Measurements from ENCODE around the gene RPS6KA2. TPM values are rescaled to one million over a fixed set of nuclear protein-coding genes. Genes with fewer than 3 reads are reported as not detected.

Gene RPS6KA2
- polyA plus RNA-seq, 4 donors, result 30.6 to 35.7 (median 34.4) TPM

DNA sequence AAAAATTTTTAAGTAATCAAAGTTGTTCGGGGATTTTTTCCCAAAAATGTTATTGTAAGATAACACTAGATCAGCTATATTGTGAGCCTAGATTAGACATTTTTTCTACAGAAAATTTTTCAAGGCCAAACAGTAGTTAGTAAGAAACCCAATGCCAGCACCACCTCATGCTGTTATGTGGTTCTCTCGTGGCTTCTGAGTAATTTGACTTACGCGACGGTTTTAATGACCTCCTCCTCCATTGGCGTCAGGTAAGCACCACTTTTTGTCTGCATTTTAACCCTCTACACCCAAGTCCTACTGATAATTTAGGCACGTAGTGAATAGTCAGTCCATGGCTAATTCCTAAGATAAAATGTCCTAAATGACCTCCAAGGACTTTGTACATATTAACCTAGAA lies 9.7 kb downstream of the RPS6KA2 start:
- no peak for DNase-seq (ENCODE audit: low read depth in 4 of 4, low spot score in 3 of 4)

DNA sequence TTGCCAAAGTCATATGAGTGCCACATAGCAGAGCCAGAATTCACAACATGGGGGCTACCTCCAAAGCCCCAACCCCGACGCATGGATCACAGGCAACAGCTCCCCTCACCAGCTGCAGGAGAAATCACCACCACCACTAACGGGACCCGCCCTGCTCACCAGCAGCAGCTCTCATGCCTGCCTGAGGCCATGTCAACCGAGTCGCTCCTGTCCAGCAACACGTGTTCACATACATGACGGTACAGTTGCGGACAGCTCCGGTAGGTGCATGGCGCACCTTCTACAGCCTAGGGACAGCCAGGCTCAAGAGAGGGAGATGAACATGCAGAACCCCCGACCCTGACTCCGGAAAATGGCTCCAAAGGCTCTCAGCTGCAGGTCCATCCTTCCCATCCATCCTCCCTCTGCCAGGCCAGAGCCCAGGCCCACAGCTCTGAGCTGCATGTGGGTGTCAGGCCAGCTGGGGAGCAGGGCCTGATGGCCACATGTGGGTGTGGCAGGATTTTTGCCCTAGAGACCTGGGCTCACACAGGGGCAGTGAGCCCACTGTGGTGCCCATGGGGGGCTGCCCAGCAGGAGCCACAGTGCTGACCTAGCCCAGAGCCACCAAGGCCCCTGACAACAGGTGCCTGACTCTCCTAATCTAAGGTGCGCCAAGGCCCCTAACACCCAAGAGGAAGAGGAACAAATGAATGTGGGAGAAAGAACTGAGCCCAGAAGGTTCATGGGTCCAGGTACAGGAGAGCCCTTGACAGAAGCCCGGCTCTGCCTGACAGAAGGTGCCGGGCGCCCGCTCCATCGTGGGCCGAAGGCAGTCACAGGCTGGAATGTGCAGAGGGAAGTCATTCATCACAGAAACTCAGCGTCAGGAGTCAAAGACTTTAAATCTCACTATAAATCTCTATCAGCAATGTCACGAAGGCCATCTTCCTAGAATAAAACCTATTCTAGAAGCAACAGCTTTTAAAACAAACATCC lies 10.5 kb downstream of the RPS6KA2 start:
- no peak for DNase-seq (ENCODE audit: low read depth in 4 of 4, low spot score in 3 of 4)

DNA sequence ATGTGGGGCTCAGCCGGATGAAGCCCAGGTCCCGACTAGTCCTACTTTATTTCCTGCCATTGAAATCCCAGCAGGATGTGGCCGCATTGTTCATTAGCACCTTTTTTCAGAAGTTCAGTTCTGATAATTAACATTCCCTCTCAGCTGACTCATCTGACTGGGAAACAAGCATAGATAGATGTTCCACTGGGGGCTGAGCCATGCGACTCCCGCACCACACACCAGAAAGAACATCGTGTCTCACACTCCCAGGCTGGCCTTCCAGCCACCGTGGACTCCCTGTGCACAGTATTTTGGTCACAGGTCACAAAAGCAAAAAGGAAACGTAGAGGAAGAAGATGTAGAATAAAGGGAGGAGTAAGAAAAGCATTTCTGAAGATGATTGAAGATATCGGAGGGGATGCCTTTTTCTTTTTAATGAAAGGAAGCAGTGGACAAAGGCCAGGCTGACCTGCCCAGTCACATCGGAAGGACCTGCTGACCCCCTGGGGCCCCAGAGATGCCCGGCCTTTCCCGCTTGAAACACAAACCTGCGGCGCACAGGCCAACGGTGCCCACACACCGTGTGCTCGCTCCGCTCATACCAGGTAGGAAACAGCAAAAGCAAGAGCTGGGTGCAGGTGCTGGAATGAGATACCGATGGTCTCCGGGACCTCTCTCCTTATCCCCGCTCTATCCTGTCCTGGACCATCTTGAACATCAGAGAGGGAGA lies 11.8 kb downstream of the RPS6KA2 start:
- no peak for DNase-seq (ENCODE audit: low read depth in 4 of 4, low spot score in 3 of 4)

DNA sequence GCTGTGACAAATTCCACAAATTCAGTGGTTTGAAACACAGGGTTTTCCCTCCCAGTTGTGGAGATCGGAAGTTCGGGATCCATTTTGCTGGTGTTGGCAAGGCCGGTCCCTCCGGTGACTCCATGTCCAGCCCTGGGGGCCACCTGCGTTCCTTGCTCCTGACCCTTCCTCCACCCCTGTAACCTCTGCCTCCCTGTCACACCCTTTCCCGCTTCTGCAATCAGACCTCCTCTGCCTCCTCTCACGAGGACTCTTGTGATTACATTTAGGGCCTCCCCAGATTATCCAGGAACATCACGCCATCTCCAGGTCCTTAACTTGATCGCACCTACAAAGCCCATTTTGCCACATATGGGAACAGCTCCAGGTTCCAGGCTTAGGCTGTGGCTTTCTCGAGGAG lies 12.5 kb downstream of the RPS6KA2 start:
- no peak for DNase-seq (ENCODE audit: low read depth in 4 of 4, low spot score in 3 of 4)

DNA sequence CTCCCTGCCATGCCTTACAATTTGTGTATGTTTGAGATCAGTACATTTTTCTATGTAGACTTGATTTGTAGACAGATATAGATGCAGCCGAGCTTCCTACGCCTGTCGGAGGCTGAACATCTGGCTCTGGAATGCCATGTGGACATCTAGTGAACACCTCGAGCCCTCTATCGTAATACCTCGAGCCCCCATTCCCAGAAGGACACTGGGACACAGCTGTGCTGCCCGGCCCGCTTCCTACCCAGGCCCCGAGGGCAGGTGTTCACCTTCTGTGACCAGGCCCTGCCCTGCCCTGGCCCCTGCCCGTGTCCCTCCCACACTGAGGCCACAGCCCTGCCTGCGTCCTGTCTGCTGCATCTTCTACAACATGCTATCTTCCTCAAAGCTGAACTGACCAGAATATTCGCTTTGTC lies 12.9 kb downstream of the RPS6KA2 start:
- no peak for DNase-seq (ENCODE audit: low read depth in 4 of 4, low spot score in 3 of 4)

DNA sequence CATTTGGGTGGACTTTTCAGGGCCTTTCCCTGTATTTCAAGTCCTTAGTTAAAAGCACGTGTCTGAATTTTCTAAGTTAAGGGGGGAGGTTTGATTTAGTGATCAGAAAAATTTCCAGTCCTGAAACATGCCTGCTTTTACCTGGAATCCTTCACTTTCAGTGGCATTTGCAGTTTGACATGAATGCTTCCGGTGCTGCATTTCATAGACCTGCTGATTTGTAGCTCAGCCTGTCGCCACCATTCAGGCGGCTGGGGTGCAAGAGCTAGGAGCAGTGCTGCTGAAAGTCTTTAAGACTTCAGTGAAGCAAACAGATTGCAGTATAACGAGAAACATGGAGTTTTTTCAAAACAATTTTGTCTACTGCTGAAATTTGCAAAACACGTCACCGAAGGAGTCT lies 14.0 kb downstream of the RPS6KA2 start:
- DNase-seq (ENCODE audit: low read depth in 4 of 4, low spot score in 3 of 4), result no peak

DNA sequence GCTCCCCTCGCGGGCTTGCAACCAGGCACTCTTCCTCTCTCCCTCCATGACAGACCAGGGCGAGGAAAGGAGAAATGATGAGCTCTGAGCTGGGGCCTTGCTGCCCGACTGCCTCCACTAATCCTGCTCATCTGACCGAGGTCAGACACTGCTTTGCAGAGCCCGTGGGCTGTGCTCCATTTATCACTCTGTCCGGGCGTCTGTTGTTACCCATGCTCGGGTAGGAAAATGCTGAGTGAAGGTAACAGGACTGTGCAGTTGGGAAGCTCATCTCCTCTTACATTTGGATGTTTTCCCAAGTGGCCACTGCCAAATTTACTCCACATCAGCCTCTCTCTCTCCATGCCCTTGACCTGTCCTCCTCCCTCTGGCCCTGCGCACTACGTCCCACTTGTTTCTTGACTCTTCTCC lies 14.6 kb downstream of the RPS6KA2 start:
- no peak for DNase-seq (ENCODE audit: low read depth in 4 of 4, low spot score in 3 of 4)

DNA sequence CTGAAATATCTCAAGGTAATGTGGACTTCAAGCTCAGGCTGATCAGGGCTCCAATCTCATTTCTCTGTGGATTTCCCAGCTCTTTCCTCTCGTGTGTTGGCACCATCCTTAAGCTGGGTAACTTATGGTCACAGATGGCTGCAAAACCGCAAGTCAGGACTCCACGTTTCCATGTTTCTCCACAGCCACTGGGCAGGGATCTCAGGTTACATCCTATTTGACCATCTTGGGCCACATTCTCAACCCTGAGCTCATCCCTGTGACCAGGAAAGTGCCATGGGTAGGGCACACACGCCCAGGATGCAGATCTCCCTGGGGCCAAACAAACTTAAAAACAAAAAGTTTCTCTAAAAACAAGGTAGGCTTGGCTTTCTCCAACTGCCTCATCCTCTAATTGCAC lies 15.4 kb downstream of the RPS6KA2 start:
- no peak for DNase-seq (ENCODE audit: low read depth in 4 of 4, low spot score in 3 of 4)

DNA sequence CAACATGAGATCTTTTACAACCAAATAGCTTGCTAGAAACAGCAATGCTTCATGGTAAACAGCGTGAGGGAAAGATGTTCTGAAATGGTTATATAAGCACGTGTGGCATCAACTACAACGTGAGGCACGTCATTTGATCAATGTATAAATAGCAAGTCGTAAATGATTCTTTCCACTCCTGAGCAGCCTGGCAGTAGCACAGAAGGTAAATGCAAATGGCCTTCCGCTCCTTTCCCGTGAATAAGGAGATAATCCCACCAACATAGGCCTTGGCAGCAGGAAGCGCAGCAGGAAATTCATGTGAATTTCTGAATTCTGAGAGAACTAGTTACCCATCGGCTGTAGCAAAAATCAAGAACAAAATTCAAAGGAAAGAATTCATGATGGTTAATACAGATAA lies 17.0 kb downstream of the RPS6KA2 start:
- no peak for DNase-seq (ENCODE audit: low read depth in 4 of 4, low spot score in 3 of 4)

DNA sequence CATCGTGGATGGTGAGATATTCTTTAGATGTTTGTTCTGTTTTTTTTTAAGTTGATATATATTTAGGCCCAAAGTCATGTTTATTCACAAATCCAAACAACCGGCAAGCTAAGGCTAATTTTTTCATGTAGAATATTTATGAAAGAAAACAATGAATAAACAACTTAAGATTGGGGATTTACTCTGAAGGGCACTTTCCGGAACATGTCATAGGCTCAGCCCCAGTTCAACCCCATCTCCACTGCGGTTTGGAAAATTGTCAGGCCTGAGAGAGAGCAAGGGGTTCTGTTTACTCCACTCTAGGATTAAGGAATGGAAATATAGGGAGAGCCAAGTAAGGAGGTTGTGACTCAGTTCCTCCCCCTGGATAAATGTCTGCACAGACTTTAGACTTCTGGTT lies 18.3 kb downstream of the RPS6KA2 start:
- DNase-seq (ENCODE audit: low read depth in 4 of 4, low spot score in 3 of 4), result no peak

DNA sequence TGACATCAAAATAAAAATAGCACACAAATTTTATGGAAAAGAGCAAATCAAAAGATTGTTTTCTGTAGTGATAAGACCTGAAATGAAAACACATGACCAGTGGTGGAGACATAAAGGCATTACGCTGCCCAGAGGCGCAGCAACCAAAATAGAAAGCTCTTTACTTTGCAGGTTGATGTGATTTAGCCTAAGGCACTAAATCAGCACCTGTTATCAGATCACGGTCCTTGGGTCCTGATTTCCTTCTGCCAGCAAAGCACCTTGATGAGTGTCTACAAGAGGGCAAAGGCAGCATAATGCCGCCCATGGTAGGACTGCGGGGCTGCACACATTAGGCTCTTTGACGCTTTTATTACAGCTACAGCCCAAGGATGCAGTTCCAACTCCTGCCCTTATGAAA lies 21.3 kb downstream of the RPS6KA2 start:
- DNase-seq (ENCODE audit: low read depth in 4 of 4, low spot score in 3 of 4), result no peak

DNA sequence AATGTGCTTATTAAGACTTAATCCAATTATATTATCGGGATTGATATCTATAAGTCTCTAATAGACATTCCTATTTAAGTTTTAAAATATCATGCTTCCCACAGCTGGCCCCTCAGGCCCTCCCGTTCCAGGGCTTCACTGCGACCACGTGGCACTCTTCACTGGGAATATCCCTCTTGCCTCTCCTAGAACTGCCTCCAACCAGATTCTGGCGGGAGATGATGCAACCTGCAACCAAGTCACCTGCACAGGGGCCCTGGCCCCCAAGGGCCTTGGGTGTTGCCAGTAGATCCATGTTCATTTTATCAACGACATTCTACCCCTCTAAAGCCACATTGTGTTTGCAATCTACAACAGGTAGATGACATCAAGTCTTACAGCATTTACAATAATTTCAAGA lies 22.1 kb downstream of the RPS6KA2 start:
- DNase-seq (ENCODE audit: low read depth in 4 of 4, low spot score in 3 of 4), result no peak

DNA sequence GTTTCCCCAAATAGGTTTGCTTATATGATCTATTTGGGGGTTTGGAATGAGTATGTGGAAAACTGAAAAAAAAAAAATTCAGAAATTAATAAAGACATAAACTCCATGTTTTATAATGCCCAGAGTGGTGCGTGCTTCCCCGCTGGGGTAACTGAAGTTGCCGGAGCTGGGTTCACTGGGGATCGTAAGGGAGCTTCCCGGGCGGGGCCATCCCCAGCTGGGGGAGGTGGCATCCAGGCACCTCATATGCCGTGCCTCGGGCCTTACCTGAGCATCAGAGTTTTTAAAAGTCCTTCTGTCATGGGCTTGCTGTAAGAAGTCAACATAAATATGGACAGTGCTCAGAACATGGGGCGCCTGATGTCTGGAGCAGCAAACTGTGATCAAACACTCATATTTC lies 22.7 kb downstream of the RPS6KA2 start:
- DNase-seq (ENCODE audit: low read depth in 4 of 4, low spot score in 3 of 4), result no peak

DNA sequence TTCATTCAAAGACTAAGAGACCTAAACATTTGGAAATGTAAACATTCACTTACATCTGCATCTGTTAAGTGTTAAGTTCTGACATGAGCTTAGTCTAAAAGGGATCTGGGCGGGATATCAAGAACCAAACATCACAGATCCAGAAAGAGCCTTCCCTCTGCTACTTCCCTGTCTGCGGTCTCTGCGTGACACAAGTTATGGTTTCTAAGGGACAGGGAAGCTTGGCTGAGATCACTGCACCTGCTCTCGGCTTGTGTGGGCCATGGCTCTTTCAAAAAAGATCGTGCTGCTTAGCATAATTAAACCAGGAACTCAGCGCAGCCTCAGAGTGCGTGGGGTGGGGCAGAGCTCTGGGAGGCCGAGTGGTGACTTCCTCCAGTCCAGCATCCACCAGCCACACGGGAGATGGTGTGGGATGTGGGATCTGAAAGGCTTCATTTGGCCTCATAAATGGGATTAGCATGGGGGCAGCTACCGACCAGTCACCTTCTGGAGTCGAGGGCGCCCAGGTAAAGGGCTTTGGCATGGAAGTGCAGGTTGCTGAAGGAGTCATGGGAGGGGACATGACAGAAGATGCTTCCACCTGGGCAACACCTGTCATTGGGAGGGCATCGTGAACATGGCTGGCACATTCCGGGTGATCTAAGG lies 23.9 kb downstream of the RPS6KA2 start:
- no peak for DNase-seq (ENCODE audit: low read depth in 4 of 4, low spot score in 3 of 4)

DNA sequence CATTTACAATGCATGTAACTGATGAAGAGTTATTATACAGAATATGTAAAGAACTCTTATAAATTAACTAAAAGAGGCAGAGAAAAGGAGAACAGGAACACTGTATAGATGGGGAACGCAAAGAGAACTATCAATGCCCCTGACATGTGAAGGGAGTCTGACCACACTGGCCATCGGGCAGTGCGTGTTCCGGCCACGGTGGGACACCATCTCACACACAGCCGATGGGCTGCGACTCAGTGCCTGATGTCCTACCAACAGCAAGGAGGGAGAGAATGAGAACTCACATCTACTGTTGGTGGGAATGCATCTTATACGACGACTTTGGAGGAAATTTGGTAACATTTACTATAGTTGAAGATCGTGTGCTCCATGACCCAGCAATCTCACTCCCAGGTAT lies 25.1 kb downstream of the RPS6KA2 start:
- no peak for DNase-seq (ENCODE audit: low read depth in 4 of 4, low spot score in 3 of 4)

DNA sequence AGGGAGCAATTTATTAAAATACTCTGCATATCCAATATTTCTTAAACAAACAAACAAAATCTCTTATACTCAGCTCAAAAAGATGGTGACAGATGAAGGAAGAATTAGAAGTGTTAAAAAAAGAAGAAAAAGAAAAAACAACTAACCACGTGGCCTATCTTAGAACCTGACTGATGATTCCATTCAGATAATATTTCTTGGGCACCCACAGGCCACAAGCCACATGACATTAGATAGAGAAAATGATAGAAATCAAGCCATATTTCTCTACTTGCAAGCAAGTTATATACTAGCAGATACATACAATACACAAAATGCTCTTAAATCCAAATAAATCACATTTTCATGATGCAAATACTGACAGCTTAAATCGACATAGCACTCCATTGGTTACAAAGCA lies 26.1 kb downstream of the RPS6KA2 start:
- no peak for DNase-seq (ENCODE audit: low read depth in 4 of 4, low spot score in 3 of 4)

DNA sequence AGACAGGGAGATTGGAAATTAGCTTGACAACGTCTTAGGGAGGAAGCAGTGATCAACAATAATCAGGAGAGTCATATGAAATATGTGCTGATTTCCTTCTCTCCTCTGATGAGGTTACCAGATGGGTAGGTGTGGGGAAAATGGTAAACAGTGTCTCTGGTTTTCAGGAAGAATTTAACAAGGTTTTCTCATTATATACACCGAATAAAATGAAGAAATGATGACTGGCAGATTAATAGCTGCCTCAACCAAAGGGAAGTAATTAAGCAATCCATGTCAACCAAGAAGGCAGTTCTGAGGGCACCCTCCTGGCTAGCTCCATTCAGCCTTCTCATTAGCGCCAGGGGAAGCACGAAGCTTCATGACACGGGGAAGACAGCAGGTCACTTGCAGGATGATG lies 27.8 kb downstream of the RPS6KA2 start:
- DNase-seq (ENCODE audit: low read depth in 4 of 4, low spot score in 3 of 4), result no peak

DNA sequence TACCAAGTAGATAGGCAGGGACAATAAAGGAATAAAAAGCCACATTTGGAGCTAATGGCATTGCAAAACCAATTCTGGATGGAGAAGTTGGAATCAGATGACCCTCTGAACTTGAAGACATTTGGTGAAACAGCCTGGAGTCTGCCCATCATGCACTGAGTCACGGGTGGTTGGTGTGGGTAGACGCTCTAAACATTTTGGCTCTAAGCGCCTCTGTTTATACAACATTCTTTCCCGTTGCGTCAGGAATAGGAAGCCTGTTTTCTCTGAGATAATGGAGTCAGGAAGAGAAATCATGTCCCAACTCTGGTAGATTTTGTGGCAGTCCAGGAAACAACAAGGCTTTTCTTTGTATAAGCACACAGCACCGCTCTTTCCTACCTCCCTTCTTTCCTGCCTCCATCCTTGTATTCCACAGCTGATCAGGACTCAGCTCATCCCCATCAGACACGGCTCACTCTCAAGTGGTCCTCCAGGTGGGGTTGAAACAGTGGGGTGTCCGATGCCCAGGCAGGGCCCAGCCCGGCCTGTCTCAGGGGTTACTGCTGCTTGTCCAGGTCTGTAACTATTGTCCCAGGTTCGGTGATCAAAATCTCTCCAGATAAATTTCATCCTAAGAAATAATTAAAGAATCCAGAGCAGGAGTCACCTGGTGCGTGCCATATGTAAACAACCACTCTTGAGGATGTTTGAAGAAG lies 28.5 kb downstream of the RPS6KA2 start:
- no peak for DNase-seq (ENCODE audit: low read depth in 4 of 4, low spot score in 3 of 4)

DNA sequence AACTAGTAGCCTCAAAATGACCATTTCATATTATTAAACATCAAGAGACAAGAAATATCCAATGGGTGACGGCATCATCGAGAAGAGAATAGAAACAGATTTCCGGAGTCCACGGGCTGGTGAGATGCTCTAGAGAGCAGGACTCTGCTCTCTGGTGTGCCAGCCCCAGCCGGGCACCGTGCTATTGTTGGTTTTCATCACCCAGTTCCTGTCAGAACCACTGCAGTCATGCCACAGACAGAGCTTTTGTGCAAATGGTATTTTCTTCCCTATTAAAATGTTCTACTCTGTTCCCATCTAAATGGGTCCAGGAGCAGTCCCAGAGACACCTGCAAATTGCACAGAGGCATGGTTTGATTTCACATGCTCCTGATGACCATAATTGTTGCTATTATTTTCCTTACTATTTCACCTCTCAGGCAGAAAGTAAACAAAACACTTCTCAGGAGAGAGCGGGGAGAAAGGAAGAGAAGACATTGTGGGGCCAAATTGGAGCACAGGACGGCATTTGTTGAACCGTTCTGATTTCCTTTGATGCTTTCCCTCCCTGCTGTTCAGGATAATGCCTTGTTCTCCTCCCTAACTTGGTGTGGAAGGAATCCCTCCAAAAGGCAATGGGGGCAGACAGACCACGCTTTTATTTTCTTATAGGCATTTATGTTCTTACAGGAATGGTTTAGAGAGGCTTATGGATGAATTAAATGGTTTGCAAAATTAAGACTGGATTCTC lies 29.2 kb downstream of the RPS6KA2 start:
- DNase-seq (ENCODE audit: low read depth in 4 of 4, low spot score in 3 of 4), result no peak
